MM.1S (cell line): ENCODE measurements around the gene RBMY1J.
"Not testable (repeated sequence)": the region's sequence is repeated elsewhere in the genome, so short reads cannot be mapped to it uniquely, and the experiment has no call there.

Experiments
- DNase-seq: peaks from one replicate; pipeline ENCODE4 v3.0.0-alpha.2; 2015
- H2AFZ ChIP-seq: fragments of 300-600 bp; sonication (generic); 2 replicates; pipeline ENCODE4 v1.6.0; 2016; ENCODE audit warnings: antibody characterized with exemption, low read length
- H3F3A ChIP-seq: fragments of 300-600 bp; sonication (generic); 2 replicates; pipeline ENCODE4 v1.6.1; 2016; ENCODE audit warnings: mild to moderate bottlenecking, antibody characterized with exemption, low read length, moderate library complexity, mixed read lengths; ENCODE audit not compliant: insufficient read depth
- H3K27ac ChIP-seq: fragments of 300-600 bp; sonication (generic); 2 replicates; pipeline ENCODE4 v1.5.1; 2016; ENCODE audit warnings: mild to moderate bottlenecking, low read length
- H3K27me3 ChIP-seq: fragments of 300-600 bp; sonication (generic); replicated peaks from 2 replicates; pipeline ENCODE4 v1.6.0; 2016; ENCODE audit warnings: low read length; ENCODE audit not compliant: insufficient read depth
- H3K36me3 ChIP-seq: fragments of 300-600 bp; sonication (generic); replicated peaks from 2 replicates; pipeline ENCODE4 v1.6.1; 2016; ENCODE audit warnings: mild to moderate bottlenecking, low read length, mixed read lengths; ENCODE audit not compliant: insufficient read depth
- H3K4me1 ChIP-seq: fragments of 300-600 bp; sonication (generic); 2 replicates; pipeline ENCODE4 v1.6.1; 2016; ENCODE audit warnings: low read length, mixed read lengths
- H3K4me2 ChIP-seq: fragments of 300-600 bp; sonication (generic); 2 replicates; pipeline ENCODE4 v1.6.0; 2016; ENCODE audit warnings: low read depth, low read length
- H3K4me3 ChIP-seq: fragments of 300-600 bp; sonication (generic); 2 replicates; pipeline ENCODE4 v1.5.1; 2016; ENCODE audit warnings: low read length, mixed read lengths
- H3K79me2 ChIP-seq: fragments of 300-600 bp; sonication (generic); 2 replicates; pipeline ENCODE4 v1.6.1; 2016; ENCODE audit warnings: mixed run types, low read length, mixed read lengths
- H3K9ac ChIP-seq: fragments of 300-600 bp; sonication (generic); 2 replicates; pipeline ENCODE4 v1.6.1; 2016; ENCODE audit warnings: low read length, mixed read lengths
- H3K9me2 ChIP-seq: fragments of 300-600 bp; sonication (generic); replicated peaks from 2 replicates; pipeline ENCODE4 v1.6.1; 2016; ENCODE audit warnings: mild to moderate bottlenecking, low read length, mixed read lengths; ENCODE audit not compliant: insufficient read depth
- H3K9me3 ChIP-seq: fragments of 300-600 bp; sonication (generic); replicated peaks from 2 replicates; pipeline ENCODE4 v1.6.1; 2016; ENCODE audit warnings: mild to moderate bottlenecking, low read length, mixed read lengths; ENCODE audit not compliant: insufficient read depth
- H4K20me1 ChIP-seq: fragments of 300-600 bp; sonication (generic); 2 replicates; pipeline ENCODE4 v1.6.1; 2016; ENCODE audit warnings: mild to moderate bottlenecking, low read length, moderate library complexity, mixed read lengths; ENCODE audit not compliant: insufficient read depth

The RBMY1J gene

DNA sequence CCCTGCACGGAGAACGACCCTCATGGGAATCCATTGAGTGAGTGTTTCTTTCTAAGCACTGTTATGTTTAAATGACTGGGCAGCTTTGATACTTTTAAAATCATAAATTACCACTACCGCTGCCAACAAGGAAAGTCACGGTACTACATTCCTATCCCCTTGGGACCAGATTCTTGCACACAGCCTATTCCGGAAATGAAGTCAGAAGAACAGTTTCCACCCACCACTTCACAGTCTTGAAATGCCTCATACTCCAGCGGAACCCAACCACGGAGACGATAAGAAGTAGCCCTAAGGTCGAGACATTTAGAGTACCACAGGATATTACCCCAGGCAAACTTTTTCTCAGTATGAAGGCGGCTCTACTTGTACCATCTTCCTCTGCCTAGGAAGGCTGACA, 58.8 kb downstream of the RBMY1J start:
- H4K20me1 ChIP-seq, H3K4me2 ChIP-seq: not testable (repeated sequence)

More for the DNA sequence above, 58.8 kb downstream of the RBMY1J start:
- not testable (repeated sequence) for H3K36me3 ChIP-seq, H3K4me3 ChIP-seq, H3F3A ChIP-seq, H3K79me2 ChIP-seq, DNase-seq, H2AFZ ChIP-seq, H3K27ac ChIP-seq, H3K9me2 ChIP-seq, H3K4me1 ChIP-seq, H3K9ac ChIP-seq, H3K9me3 ChIP-seq, H3K27me3 ChIP-seq
